Measurements from ENCODE around the gene TXN.

Gene TXN

GRCh38 chr9:110256380-110257096 lies at the start of gene TXN:
Gene TXN (minus strand): TSS chr9:110256507. CDS start chr9:110256435, 72 bp downstream.
- Histone ChIP-seq H3K4me1 (ENCODE audit: control insufficient read depth, insufficient read depth, low read length) (peaks cover 45% of the 10 kb centered on the region), H3K36me3 (ENCODE audit: control insufficient read depth, insufficient read depth, low read length, severe bottlenecking) (no peaks in the 10 kb centered on the region), H3K27me3 (replicated peaks; ENCODE audit: control insufficient read depth, insufficient read depth, low read length) (no peaks in the 10 kb centered on the region), H3K9me3 (ENCODE audit: control insufficient read depth, low read length) (no peaks in the 10 kb centered on the region), H3K9ac (ENCODE audit: low read length) (peak within 1 kb of the TSS; percentile 92), H3K4me3 (ENCODE audit: low read length) (peak within 1 kb of the TSS; percentile 89)
- peak; percentile 97 for DNase-seq (ENCODE audit: low read depth)

DNA sequence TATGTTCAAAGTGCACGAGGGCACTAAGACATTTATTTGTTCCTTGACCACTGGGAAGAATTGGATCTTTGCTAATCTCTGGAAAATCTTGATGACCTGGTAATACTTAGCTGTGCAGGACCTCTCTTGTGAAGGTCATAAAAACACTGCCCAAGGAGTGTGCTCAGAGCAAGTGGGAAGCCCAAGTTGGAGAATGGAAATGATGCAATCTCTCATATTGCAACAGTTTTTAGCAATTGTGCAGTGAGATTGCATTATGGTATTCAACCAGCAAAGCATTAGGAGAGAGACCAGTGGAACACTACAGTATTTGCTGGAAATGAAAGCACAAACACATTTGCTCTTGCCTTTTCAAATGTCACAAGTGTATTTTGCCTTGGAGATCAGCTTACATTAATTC lies 46.8 kb upstream of the TXN start:
- peaks cover 10% of the 10 kb centered on the region for H3K4me1 ChIP-seq (ENCODE audit: control insufficient read depth, insufficient read depth, low read length)
- DNase-seq (ENCODE audit: low read depth), result peak; percentile 91
- no peaks in the 10 kb centered on the region for H3K27me3 ChIP-seq (replicated peaks; ENCODE audit: control insufficient read depth, insufficient read depth, low read length)
- no peaks in the 10 kb centered on the region for H3K9me3 ChIP-seq (ENCODE audit: control insufficient read depth, low read length)
- no peaks in the 10 kb centered on the region for H3K36me3 ChIP-seq (ENCODE audit: control insufficient read depth, insufficient read depth, low read length, severe bottlenecking)
- peak overlapping the region; percentile 58 for H3K9ac ChIP-seq (ENCODE audit: low read length)
- H3K4me3 ChIP-seq (ENCODE audit: low read length), result peak overlapping the region; percentile 28

DNA sequence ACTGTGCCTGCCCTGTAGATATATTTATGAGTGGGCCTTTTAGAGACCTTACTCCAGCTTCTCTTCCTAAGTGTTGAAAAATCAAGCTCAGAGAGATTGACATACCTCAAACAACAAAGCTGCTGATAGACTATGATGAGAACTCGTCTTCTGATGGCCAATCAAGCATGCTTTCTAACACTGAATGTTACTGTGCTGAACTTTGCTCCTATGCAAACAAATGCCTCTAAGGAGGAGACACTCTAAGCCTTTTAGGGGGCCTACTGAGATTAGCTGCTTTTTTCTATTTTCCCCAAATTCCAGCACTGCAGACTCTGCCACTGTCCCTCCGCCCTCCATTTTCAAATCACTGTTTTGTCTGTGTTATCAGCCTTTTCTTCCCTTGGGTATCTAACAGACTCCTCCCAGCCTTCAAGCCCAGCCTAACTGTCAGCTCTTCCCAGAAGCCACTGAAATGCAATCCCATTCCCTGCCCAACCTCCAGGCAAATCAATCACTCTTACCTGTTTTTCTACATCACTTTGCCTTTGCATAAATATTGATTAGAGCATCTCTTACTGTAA lies 41.8 kb upstream of the TXN start:
- Histone ChIP-seq H3K9ac (ENCODE audit: low read length) (no peak overlapping the region), H3K27me3 (replicated peaks; ENCODE audit: control insufficient read depth, insufficient read depth, low read length) (no peaks in the 10 kb centered on the region), H3K9me3 (ENCODE audit: control insufficient read depth, low read length) (no peaks in the 10 kb centered on the region), H3K4me1 (ENCODE audit: control insufficient read depth, insufficient read depth, low read length) (peaks cover 3% of the 10 kb centered on the region), H3K36me3 (ENCODE audit: control insufficient read depth, insufficient read depth, low read length, severe bottlenecking) (no peaks in the 10 kb centered on the region), H3K4me3 (ENCODE audit: low read length) (no peak overlapping the region)
- DNase-seq (ENCODE audit: low read depth), result no peak

DNA sequence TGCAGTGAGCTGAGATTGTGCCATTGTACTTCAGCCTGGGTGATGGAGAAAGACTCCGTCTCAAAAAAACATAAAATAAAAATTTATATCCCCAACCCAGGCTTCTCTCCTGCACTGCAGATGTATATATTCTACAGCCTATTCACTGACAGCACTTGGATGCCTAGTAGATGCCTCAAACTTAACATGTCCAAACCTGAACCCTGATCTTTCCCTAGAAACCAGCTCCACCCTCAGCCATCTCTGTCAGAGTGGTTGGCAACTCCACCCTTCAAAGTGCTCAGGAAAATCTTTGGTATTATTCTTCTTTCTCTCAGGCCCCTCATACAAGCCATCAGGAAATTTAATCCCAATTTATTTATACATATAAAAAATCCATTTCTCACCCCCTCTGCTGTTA lies 36.9 kb upstream of the TXN start:
- no peak for DNase-seq (ENCODE audit: low read depth)
- Histone ChIP-seq H3K36me3 (ENCODE audit: control insufficient read depth, insufficient read depth, low read length, severe bottlenecking) (no peaks in the 10 kb centered on the region), H3K9ac (ENCODE audit: low read length) (no peak overlapping the region), H3K4me3 (ENCODE audit: low read length) (no peak overlapping the region), H3K4me1 (ENCODE audit: control insufficient read depth, insufficient read depth, low read length) (no peaks in the 10 kb centered on the region), H3K9me3 (ENCODE audit: control insufficient read depth, low read length) (no peaks in the 10 kb centered on the region), H3K27me3 (replicated peaks; ENCODE audit: control insufficient read depth, insufficient read depth, low read length) (no peaks in the 10 kb centered on the region)

GRCh38 chr9:110291921-110292557 lies 35.7 kb upstream of the TXN start:
- no peak for DNase-seq (ENCODE audit: low read depth)
- Histone ChIP-seq H3K9me3 (ENCODE audit: control insufficient read depth, low read length) (no peaks in the 10 kb centered on the region), H3K27me3 (replicated peaks; ENCODE audit: control insufficient read depth, insufficient read depth, low read length) (no peaks in the 10 kb centered on the region), H3K36me3 (ENCODE audit: control insufficient read depth, insufficient read depth, low read length, severe bottlenecking) (no peaks in the 10 kb centered on the region), H3K9ac (ENCODE audit: low read length) (no peak overlapping the region), H3K4me1 (ENCODE audit: control insufficient read depth, insufficient read depth, low read length) (no peaks in the 10 kb centered on the region), H3K4me3 (ENCODE audit: low read length) (no peak overlapping the region)

DNA sequence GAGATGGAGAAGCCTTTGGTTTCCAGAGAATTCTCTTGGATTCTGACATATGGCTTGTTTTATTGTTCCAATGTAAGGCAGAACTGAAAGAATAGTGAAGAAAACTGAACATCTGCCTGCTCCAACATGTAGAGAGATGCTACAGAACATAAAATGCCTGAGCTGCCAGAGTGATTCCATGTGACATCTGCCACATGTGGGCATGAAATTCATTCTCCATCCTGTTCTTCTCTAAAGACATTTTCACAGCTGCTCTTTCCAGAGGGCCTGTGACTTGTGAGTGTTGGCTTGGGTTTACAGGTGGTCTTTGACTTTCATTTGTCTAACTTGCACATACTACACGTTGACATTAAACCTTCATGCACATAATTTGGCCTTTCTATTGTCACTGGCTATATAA lies 33.7 kb upstream of the TXN start:
- Histone ChIP-seq H3K9ac (ENCODE audit: low read length) (no peak overlapping the region), H3K27me3 (replicated peaks; ENCODE audit: control insufficient read depth, insufficient read depth, low read length) (no peaks in the 10 kb centered on the region), H3K4me1 (ENCODE audit: control insufficient read depth, insufficient read depth, low read length) (no peaks in the 10 kb centered on the region), H3K9me3 (ENCODE audit: control insufficient read depth, low read length) (no peaks in the 10 kb centered on the region), H3K36me3 (ENCODE audit: control insufficient read depth, insufficient read depth, low read length, severe bottlenecking) (no peaks in the 10 kb centered on the region), H3K4me3 (ENCODE audit: low read length) (no peak overlapping the region)
- DNase-seq (ENCODE audit: low read depth), result no peak

DNA sequence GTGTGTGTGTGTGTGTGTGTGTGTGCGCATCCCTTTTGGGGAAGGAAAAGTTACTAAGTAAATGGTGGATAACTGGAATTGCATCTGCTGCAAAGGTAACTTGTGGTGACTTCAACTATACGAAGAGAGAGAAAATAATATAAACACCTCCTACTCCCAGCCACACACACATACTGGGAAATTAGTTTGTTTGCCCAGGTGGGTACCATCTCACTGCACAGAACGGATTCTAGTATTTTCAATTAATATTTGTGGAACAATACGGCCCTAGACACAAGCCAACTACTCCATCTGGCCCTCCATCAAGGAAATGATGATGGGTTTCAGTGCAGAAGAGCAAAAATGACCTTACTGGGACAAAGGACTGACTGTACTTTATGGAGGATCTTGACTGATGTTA lies 32.2 kb upstream of the TXN start:
- DNase-seq (ENCODE audit: low read depth), result no peak
- H3K36me3 ChIP-seq (ENCODE audit: control insufficient read depth, insufficient read depth, low read length, severe bottlenecking), result no peaks in the 10 kb centered on the region
- H3K27me3 ChIP-seq (replicated peaks; ENCODE audit: control insufficient read depth, insufficient read depth, low read length), result no peaks in the 10 kb centered on the region
- H3K4me1 ChIP-seq (ENCODE audit: control insufficient read depth, insufficient read depth, low read length), result no peaks in the 10 kb centered on the region
- H3K9ac ChIP-seq (ENCODE audit: low read length), result no peak overlapping the region
- no peaks in the 10 kb centered on the region for H3K9me3 ChIP-seq (ENCODE audit: control insufficient read depth, low read length)
- H3K4me3 ChIP-seq (ENCODE audit: low read length), result no peak overlapping the region

DNA sequence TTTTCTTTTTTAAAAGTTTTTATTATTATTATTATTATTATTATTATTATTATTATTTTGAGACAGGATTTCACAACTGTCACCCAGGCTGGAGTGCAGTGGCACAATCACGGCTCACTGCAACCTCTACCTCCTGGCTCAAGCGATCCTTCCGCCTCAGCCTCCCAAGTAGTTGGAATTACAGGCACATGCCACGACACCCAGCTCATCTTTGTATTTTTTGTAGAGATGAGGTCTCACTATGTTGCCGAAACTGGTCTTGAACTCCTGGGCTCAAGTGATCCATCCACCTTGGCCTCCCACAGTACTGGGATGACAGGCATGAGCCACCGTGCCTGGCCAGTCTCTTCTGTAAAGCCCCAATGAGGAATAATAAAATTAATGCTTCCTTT lies 31.0 kb upstream of the TXN start:
- H3K9ac ChIP-seq (ENCODE audit: low read length), result no peak overlapping the region
- no peak for DNase-seq (ENCODE audit: low read depth)
- H3K4me1 ChIP-seq (ENCODE audit: control insufficient read depth, insufficient read depth, low read length), result no peaks in the 10 kb centered on the region

GRCh38 chr9:110284211-110284844 lies 28.0 kb upstream of the TXN start:
- Histone ChIP-seq H3K9ac (ENCODE audit: low read length) (no peak overlapping the region), H3K4me1 (ENCODE audit: control insufficient read depth, insufficient read depth, low read length) (no peaks in the 10 kb centered on the region), H3K9me3 (ENCODE audit: control insufficient read depth, low read length) (no peaks in the 10 kb centered on the region), H3K27me3 (replicated peaks; ENCODE audit: control insufficient read depth, insufficient read depth, low read length) (no peaks in the 10 kb centered on the region), H3K4me3 (ENCODE audit: low read length) (no peak overlapping the region), H3K36me3 (ENCODE audit: control insufficient read depth, insufficient read depth, low read length, severe bottlenecking) (no peaks in the 10 kb centered on the region)
- DNase-seq (ENCODE audit: low read depth), result no peak

More for the DNA sequence above, 31.0 kb upstream of the TXN start:
- Histone ChIP-seq H3K27me3 (replicated peaks; ENCODE audit: control insufficient read depth, insufficient read depth, low read length) (no peaks in the 10 kb centered on the region), H3K4me3 (ENCODE audit: low read length) (no peak overlapping the region), H3K36me3 (ENCODE audit: control insufficient read depth, insufficient read depth, low read length, severe bottlenecking) (no peaks in the 10 kb centered on the region), H3K9me3 (ENCODE audit: control insufficient read depth, low read length) (no peaks in the 10 kb centered on the region)

DNA sequence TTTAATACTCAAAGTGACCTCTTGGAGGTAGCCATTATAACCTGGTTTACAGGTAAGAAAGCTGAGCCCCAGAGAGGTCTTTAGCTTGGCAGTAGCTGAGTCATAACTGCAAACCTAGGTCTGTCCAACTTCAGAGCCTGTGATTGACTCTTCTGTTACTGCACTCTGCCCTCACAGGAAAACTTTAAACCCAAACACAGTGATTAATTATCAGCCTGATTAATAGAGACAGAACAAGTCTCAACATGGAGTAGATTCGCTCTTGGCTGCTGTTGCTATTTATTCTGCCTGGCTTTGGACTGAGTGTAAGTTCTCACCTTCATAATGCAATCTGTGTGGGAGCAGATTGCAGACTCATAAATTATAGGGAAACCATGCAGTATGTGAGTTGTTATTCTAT lies 27.4 kb upstream of the TXN start:
- no peak for DNase-seq (ENCODE audit: low read depth)

GRCh38 chr9:110282739-110283081 lies 26.4 kb upstream of the TXN start:
- DNase-seq (ENCODE audit: low read depth), result no peak
- H3K9ac ChIP-seq (ENCODE audit: low read length), result no peak overlapping the region
- H3K36me3 ChIP-seq (ENCODE audit: control insufficient read depth, insufficient read depth, low read length, severe bottlenecking), result no peaks in the 10 kb centered on the region
- no peaks in the 10 kb centered on the region for H3K27me3 ChIP-seq (replicated peaks; ENCODE audit: control insufficient read depth, insufficient read depth, low read length)
- H3K9me3 ChIP-seq (ENCODE audit: control insufficient read depth, low read length), result no peaks in the 10 kb centered on the region
- no peaks in the 10 kb centered on the region for H3K4me1 ChIP-seq (ENCODE audit: control insufficient read depth, insufficient read depth, low read length)
- no peak overlapping the region for H3K4me3 ChIP-seq (ENCODE audit: low read length)

More for the DNA sequence above, 27.4 kb upstream of the TXN start:
- Histone ChIP-seq H3K9ac (ENCODE audit: low read length) (no peak overlapping the region), H3K4me1 (ENCODE audit: control insufficient read depth, insufficient read depth, low read length) (no peaks in the 10 kb centered on the region), H3K9me3 (ENCODE audit: control insufficient read depth, low read length) (no peaks in the 10 kb centered on the region), H3K4me3 (ENCODE audit: low read length) (no peak overlapping the region), H3K27me3 (replicated peaks; ENCODE audit: control insufficient read depth, insufficient read depth, low read length) (no peaks in the 10 kb centered on the region), H3K36me3 (ENCODE audit: control insufficient read depth, insufficient read depth, low read length, severe bottlenecking) (no peaks in the 10 kb centered on the region)

Data from adipocyte (in vitro differentiated cells).